Esophagus muscularis mucosa (tissue), 3 donors: ENCODE results near the gene EHBP1.

Experiments used
- CTCF ChIP-seq, 3 experiments: fragments of 200-600 bp in 2 of 3; fragments of 450-650 bp in 1 of 3; sonication (generic) in 2 of 3; IDR thresholded peaks; one replicate each; pipeline ENCODE4 v1.5.1; 2017 to 2019; ENCODE audit warnings: antibody characterized with exemption in 3 of 3, mild to moderate bottlenecking in 2 of 3, moderate library complexity in 1 of 3
- POLR2A ChIP-seq: fragments of 450-650 bp; IDR thresholded peaks from one replicate; pipeline ENCODE4 v1.6.1; 2017; ENCODE audit warnings: antibody characterized with exemption, moderate library complexity, mild to moderate bottlenecking, low read depth
- POLR2AphosphoS5 ChIP-seq, 2 donors: sonication (generic); formaldehyde crosslinking; IDR thresholded peaks; one replicate each; pipeline ENCODE4 v1.6.1; 2017; ENCODE audit warnings: antibody characterized with exemption in 2 of 2

GRCh38 chr2:62971936-62972335, 266.4 kb downstream of the EHBP1 start:
- TF ChIP-seq POLR2AphosphoS5 (IDR thresholded peaks at IDR 0.05), result no peak
- TF ChIP-seq POLR2A, result no peak
- TF ChIP-seq CTCF (IDR thresholded peaks at IDR 0.05), result no peak
